Measurements from ENCODE around the gene DHX57. TPM values are rescaled to one million over a fixed set of nuclear protein-coding genes. Genes with fewer than 3 reads are reported as not detected.
A peak's percentile ranks its signal among the peaks of the same experiment; 100 is the strongest.
"Not testable (repeated sequence)": the region's sequence is repeated elsewhere in the genome, so short reads cannot be mapped to it uniquely, and the experiment has no call there.

Gene DHX57
- total RNA-seq, 1 experiment from 2014 or later, result 32.6 TPM

DNA sequence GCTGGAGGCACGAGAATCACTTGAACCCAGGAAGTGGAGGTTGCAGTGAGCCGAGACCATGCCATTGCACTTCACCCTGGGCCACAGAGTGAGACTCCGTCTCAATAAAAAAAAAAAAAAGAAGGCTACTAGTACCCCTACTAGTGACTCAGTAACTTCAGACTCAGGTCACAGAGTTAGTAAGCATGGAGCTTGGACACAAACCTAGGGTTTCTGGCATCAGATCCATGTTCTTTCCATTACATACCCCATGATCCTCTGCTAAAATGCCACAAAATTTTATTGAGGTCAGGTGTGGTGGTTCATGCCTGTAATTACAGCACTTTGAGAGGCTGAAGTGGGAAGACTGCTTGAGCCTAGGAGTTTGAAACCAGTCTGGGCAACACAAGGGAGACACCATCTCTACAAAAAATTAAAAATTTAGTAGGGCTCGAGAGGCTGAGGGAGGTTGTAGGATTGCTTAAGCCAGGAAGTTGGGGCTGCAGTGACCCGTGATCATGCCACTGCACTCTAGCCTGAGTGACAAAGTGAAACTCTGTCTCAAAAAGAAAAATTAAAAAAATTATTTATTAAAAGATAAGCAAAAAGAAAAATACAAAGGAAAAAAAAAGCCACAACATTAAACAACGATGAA lies 45.1 kb downstream of the DHX57 start:
- Histone ChIP-seq H3K4me3 (no peak overlapping the region), H3K27me3 (no peaks in the 10 kb centered on the region), H3K9me3 (replicated peaks) (no peaks in the 10 kb centered on the region), H3K36me3 (peaks cover 31% of the 10 kb centered on the region), H3K4me1 (peaks cover 6% of the 10 kb centered on the region; the same call in 1 of the 2 replicates), H3K27ac (no peak overlapping the region)
- no peak for DNase-seq

- Histone ChIP-seq H3K4me1 (peaks cover 6% of the 10 kb centered on the region; the same call in 1 of the 2 replicates), H3K4me3 (no peak overlapping the region), H3K36me3 (peaks cover 34% of the 10 kb centered on the region), H3K27ac (no peak overlapping the region), H3K9me3 (replicated peaks) (no peaks in the 10 kb centered on the region), H3K27me3 (no peaks in the 10 kb centered on the region)
- DNase-seq, result no peak
These were observed 45.8 kb downstream of the DHX57 start for GRCh38 chr2:38829971-38830370.

GRCh38 chr2:38828460-38828859 lies 47.3 kb downstream of the DHX57 start:
- DNase-seq, result no peak
- peaks cover 42% of the 10 kb centered on the region for H3K36me3 ChIP-seq
- H3K4me3 ChIP-seq, result no peak overlapping the region
- no peaks in the 10 kb centered on the region for H3K9me3 ChIP-seq (replicated peaks)
- no peaks in the 10 kb centered on the region for H3K27me3 ChIP-seq
- peaks cover 6% of the 10 kb centered on the region; the same call in 1 of the 2 replicates for H3K4me1 ChIP-seq
- no peak overlapping the region for H3K27ac ChIP-seq

DNA sequence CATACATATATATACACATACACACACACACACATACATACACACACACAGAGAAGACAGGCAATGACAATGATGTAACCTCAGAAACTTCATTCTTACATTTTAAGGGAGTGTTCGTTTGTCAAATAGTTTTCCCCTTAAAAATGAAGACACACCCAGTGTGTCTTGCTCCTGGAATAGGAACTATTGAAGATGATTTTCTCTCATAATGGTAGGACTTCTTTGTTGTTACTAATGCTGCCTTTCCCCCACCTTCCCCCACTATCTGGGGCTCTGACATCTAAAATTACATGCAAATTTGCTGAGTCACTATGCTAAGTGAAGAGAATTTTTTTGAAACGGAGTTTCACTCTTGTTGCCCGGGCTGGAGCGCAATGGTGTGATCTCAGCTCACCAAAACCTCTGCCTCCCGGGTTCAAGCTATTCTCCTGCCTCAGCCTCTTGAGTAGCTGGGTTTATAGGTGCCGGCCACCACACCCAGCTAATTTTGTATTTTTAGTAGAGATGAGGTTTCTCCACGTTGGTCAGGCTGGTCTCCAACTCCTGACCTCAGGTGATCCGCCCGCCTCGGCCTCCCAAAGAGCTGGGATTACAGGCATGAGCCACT lies 48.1 kb downstream of the DHX57 start:
- Histone ChIP-seq H3K27ac (peak overlapping the region; percentile 5; the same call in 1 of the 2 replicates), H3K36me3 (peaks cover 47% of the 10 kb centered on the region)
- not testable (repeated sequence) for H3K4me1 ChIP-seq; H3K27me3 ChIP-seq; H3K4me3 ChIP-seq; H3K9me3 ChIP-seq (replicated peaks)
- peak; percentile 8 to 20 for DNase-seq

DNA sequence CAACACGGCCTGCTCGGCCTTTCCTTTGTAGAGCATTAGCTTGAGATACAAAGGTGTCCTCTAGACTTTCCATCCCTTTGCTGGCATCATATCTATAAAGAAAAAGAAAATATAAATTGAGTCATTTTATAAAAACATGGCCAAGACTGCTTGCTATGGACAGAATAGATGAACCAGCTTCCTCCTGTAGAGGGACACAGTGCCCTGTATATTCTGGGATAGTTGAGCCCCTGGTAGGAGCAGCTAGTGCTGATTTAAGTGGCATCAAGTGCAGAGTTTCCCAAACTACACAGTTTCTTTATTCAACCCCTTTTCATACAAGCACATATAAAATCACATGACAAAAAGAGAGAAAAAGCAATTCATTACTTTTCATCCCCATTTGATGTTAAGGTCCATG lies 49.8 kb downstream of the DHX57 start:
- DNase-seq, result no peak
- H3K36me3 ChIP-seq, result peaks cover 59% of the 10 kb centered on the region
- no peaks in the 10 kb centered on the region for H3K27me3 ChIP-seq
- no peak overlapping the region for H3K4me3 ChIP-seq
- no peaks in the 10 kb centered on the region for H3K9me3 ChIP-seq (replicated peaks)
- peaks cover 6% of the 10 kb centered on the region; the same call in 1 of the 2 replicates for H3K4me1 ChIP-seq
- H3K27ac ChIP-seq, result no peak overlapping the region

DNA sequence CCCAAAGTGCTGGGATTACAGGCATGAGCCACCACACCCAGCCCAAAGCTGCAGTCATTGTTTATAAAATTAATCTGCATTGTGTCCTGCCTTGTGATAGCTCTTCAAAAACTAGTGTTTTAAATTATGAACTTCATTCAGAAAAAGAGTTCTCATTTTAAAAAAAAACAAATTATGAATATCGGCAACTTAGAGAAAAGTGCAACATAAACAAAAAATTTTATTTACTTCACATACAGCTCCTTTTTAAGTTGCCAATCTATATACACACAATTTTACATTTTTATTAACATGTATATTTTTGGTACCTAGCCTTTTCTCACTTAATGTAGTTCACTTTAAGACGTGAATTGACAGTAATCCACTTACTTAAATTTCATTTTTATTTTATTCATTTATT lies 50.8 kb downstream of the DHX57 start:
- H3K4me1 ChIP-seq, result peaks cover 6% of the 10 kb centered on the region; the same call in 1 of the 2 replicates
- no peak for DNase-seq
- H3K4me3 ChIP-seq, result no peak overlapping the region
- H3K27ac ChIP-seq, result no peak overlapping the region
- H3K27me3 ChIP-seq, result no peaks in the 10 kb centered on the region
- no peaks in the 10 kb centered on the region for H3K9me3 ChIP-seq (replicated peaks)
- H3K36me3 ChIP-seq, result peaks cover 56% of the 10 kb centered on the region

DNA sequence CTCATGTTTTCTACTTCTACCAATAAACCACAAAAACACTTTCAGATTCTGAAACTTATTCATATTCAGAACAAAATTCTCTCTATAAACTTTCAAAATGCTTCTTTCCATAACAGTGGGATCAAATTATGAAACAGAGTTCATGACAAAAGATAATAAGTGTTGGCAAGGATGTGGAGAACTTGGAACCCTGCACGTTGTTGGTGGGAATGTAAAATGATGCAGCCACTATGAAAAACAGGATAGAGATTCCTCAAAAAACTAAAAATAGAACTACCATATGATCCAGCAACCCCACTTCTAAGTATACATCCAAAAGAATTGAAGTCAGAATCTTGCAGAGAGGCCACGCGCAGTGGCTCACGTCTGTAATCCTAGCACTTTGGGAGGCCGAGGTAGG lies 52.3 kb downstream of the DHX57 start:
- Histone ChIP-seq H3K27ac (no peak overlapping the region), H3K4me1 (peaks cover 6% of the 10 kb centered on the region; the same call in 1 of the 2 replicates), H3K27me3 (no peaks in the 10 kb centered on the region), H3K36me3 (peaks cover 50% of the 10 kb centered on the region), H3K9me3 (replicated peaks) (no peaks in the 10 kb centered on the region), H3K4me3 (no peak overlapping the region)
- DNase-seq, result no peak

DNA sequence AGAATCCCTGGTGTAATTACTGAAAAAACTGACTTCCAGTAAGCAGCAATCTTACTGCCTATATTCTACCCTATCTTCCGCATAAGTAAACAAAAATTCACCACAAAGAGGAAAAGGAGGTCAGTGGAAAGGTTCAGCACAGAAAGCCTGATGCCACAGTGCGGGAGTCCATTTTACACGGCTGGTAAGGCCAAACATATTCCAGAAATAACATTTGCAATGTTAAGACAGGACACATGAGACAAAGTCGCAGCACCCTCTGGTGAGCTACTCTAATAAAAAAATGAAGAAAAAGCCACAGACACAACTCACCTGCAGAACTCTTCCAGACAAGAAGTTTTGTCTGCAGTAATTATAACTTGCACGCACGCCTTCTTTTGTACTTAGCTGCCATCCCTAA lies 57.2 kb downstream of the DHX57 start:
- no peaks in the 10 kb centered on the region for H3K4me1 ChIP-seq
- H3K27me3 ChIP-seq, result no peaks in the 10 kb centered on the region
- H3K4me3 ChIP-seq, result no peak overlapping the region
- no peaks in the 10 kb centered on the region for H3K9me3 ChIP-seq (replicated peaks)
- H3K36me3 ChIP-seq, result peaks cover 51% of the 10 kb centered on the region
- DNase-seq, result no peak
- H3K27ac ChIP-seq, result no peak overlapping the region

GRCh38 chr2:38815936-38816335 lies 59.8 kb downstream of the DHX57 start:
- Histone ChIP-seq H3K27me3 (no peaks in the 10 kb centered on the region), H3K4me1 (no peaks in the 10 kb centered on the region), H3K9me3 (replicated peaks) (no peaks in the 10 kb centered on the region), H3K36me3 (peaks cover 42% of the 10 kb centered on the region), H3K4me3 (no peak overlapping the region), H3K27ac (no peak overlapping the region)
- DNase-seq, result no peak

GRCh38 chr2:38810488-38810887 lies 65.2 kb downstream of the DHX57 start:
- DNase-seq, result no peak
- H3K4me3 ChIP-seq, result no peak overlapping the region
- H3K36me3 ChIP-seq, result peaks cover 41% of the 10 kb centered on the region
- H3K4me1 ChIP-seq, result no peaks in the 10 kb centered on the region
- H3K9me3 ChIP-seq (replicated peaks), result no peaks in the 10 kb centered on the region
- H3K27me3 ChIP-seq, result no peaks in the 10 kb centered on the region
- H3K27ac ChIP-seq, result no peak overlapping the region

DNA sequence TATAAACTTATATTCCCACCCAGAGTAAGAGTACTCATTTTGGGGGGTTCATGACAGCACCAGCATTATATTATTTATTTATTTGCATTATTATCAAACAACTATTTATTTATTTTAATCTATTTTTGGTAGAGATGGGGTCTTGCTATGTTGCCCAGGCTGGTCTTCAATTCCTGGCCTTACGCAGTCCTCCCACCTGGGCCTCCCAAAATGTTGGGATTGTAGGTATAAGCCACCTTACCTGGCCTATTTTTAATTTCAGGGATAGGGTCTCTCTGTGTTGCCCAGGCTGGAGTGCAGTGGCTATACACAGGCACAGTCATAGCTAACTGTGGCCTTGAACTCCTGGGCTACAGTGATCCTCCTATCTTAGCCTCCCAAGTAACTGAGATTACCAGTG lies 67.1 kb downstream of the DHX57 start:
- Histone ChIP-seq H3K36me3 (peaks cover 40% of the 10 kb centered on the region), H3K4me1 (no peaks in the 10 kb centered on the region), H3K4me3 (no peak overlapping the region), H3K27me3 (no peaks in the 10 kb centered on the region), H3K9me3 (replicated peaks) (peaks cover 4% of the 10 kb centered on the region), H3K27ac (no peak overlapping the region)
- no peak for DNase-seq

GRCh38 chr2:38806733-38807059 lies 69.0 kb downstream of the DHX57 start:
- no peaks in the 10 kb centered on the region for H3K27me3 ChIP-seq
- peaks cover 4% of the 10 kb centered on the region for H3K9me3 ChIP-seq (replicated peaks)
- no peak for DNase-seq
- H3K27ac ChIP-seq, result no peak overlapping the region
- peaks cover 33% of the 10 kb centered on the region for H3K36me3 ChIP-seq
- H3K4me3 ChIP-seq, result no peak overlapping the region
- H3K4me1 ChIP-seq, result no peaks in the 10 kb centered on the region

- no peak for DNase-seq
- H3K27ac ChIP-seq, result no peak overlapping the region
- H3K36me3 ChIP-seq, result peaks cover 29% of the 10 kb centered on the region
- no peaks in the 10 kb centered on the region for H3K27me3 ChIP-seq
- no peak overlapping the region for H3K4me3 ChIP-seq
- no peaks in the 10 kb centered on the region for H3K4me1 ChIP-seq
- H3K9me3 ChIP-seq (replicated peaks), result peaks cover 4% of the 10 kb centered on the region
These were observed 69.6 kb downstream of the DHX57 start for GRCh38 chr2:38806015-38806732.

GRCh38 chr2:38797953-38798352 lies 77.8 kb downstream of the DHX57 start:
- DNase-seq, result peak in 1 of 2 experiments; percentile 54
- H3K4me1 ChIP-seq, result peaks cover 20% of the 10 kb centered on the region
- no peaks in the 10 kb centered on the region for H3K27me3 ChIP-seq
- H3K36me3 ChIP-seq, result peaks cover 6% of the 10 kb centered on the region
- no peaks in the 10 kb centered on the region for H3K9me3 ChIP-seq (replicated peaks)
- H3K4me3 ChIP-seq, result no peak overlapping the region
- peak overlapping the region; percentile 70 for H3K27ac ChIP-seq

- no peak overlapping the region for H3K4me3 ChIP-seq
- no peaks in the 10 kb centered on the region for H3K27me3 ChIP-seq
- no peaks in the 10 kb centered on the region for H3K9me3 ChIP-seq (replicated peaks)
- peaks cover 6% of the 10 kb centered on the region for H3K36me3 ChIP-seq
- H3K27ac ChIP-seq, result peak overlapping the region; percentile 70
- H3K4me1 ChIP-seq, result peaks cover 20% of the 10 kb centered on the region
- DNase-seq, result peak; percentile 91 to 95
These were observed 78.5 kb downstream of the DHX57 start for GRCh38 chr2:38797250-38797676.

Data from SJCRH30 (cell line).